Aorta (tissue), 5 donors: ENCODE results near the gene WFDC9. TPM values are rescaled to one million over a fixed set of nuclear protein-coding genes. Genes with fewer than 3 reads are reported as not detected.
"Not testable (repeated sequence)": the region's sequence is repeated elsewhere in the genome, so short reads cannot be mapped to it uniquely, and the experiment has no call there.

Experiments
- ATAC-seq: fragments of 200-7000 bp; cut with Tn5 transposase; one replicate; pipeline ENCODE4 v1.9.1; 2022; ENCODE audit warnings: moderate library complexity; ENCODE audit not compliant: low FRiP score
- DNase-seq, 2 donors: peaks; one replicate each; pipeline ENCODE4 v3.0.0-alpha.2; 2020
- H3K27ac ChIP-seq, 2 donors: one replicate each; pipeline ENCODE4 v1.5.1; 2013; ENCODE audit warnings: low read length in 2 of 2, mild to moderate bottlenecking in 2 of 2, moderate library complexity in 2 of 2, control low read depth in 1 of 2, inconsistent platforms in 1 of 2, low read depth in 1 of 2
- H3K27me3 ChIP-seq, 2 donors: one replicate each; pipeline ENCODE4 v1.6.1; 2013; ENCODE audit warnings: control low read depth in 1 of 2, low read length in 1 of 2, mild to moderate bottlenecking in 1 of 2, moderate library complexity in 1 of 2; ENCODE audit not compliant: insufficient read depth in 2 of 2, control insufficient read depth in 1 of 2
- H3K36me3 ChIP-seq, 2 donors: one replicate each; pipeline ENCODE4 v1.6.1; 2013; ENCODE audit warnings: control low read depth in 1 of 2, low read length in 1 of 2, mild to moderate bottlenecking in 1 of 2; ENCODE audit not compliant: insufficient read depth in 2 of 2, control insufficient read depth in 1 of 2
- H3K4me1 ChIP-seq, 2 donors: one replicate each; pipeline ENCODE4 v1.6.1; 2013; ENCODE audit warnings: low read length in 2 of 2, control low read depth in 1 of 2, mild to moderate bottlenecking in 1 of 2, moderate library complexity in 1 of 2; ENCODE audit not compliant: insufficient read depth in 2 of 2, control insufficient read depth in 1 of 2
- H3K4me3 ChIP-seq, 2 donors: one replicate each; pipeline ENCODE4 v1.5.1; 2013; ENCODE audit warnings: low read length in 2 of 2, control low read depth in 1 of 2, mild to moderate bottlenecking in 1 of 2
- H3K9me3 ChIP-seq: one replicate; pipeline ENCODE4 v1.6.1; 2013; ENCODE audit warnings: mild to moderate bottlenecking, low read length; ENCODE audit not compliant: control insufficient read depth
- WGBS, 2 donors: extraction: QIAGEN DNeasy Blood & Tissue Kit; methylation state at CpG; one replicate each; pipeline ENCODE4 v1.1.7; 2013; 5-methylcytosine and 5-hydroxymethylcytosine counted together
- intact Hi-C, 2 donors: fragments of 100-400 bp; cut with DNase I; formaldehyde crosslinking; loops; one replicate each; pipeline versions ENCODE4 v1.14.2 to v1.15.0; 2022
- polyA plus RNA-seq, 2 donors: library from polyadenylated mRNA; stranded (reverse); fragments of 200-250 nt; gene quantifications; one replicate each; pipeline ENCODE4 v1.2.3, GENCODE V29; 2013
- total RNA-seq, 2 donors: library from RNA; stranded (reverse); fragmentation: NEBNext Ultra II Directional; extraction: Animal tissue kit (Norgen Biotek cat#: 25700); gene quantifications; one replicate each; pipeline ENCODE4 v1.2.1, GENCODE V29; 2021
- donor health status: healthy with polysubstance abuse.
- donor health status: Bipolar disorder and iron deficiency.
- donor health status: DM: no; HTN: no; CAD: no.
- donor health status: DM: no; HTN: no; CAD: no.
- donor health status: DM: yes; HTN: yes; CAD: no.

Gene WFDC9
- total and polyA plus RNA-seq, 4 donors = not detected

DNA sequence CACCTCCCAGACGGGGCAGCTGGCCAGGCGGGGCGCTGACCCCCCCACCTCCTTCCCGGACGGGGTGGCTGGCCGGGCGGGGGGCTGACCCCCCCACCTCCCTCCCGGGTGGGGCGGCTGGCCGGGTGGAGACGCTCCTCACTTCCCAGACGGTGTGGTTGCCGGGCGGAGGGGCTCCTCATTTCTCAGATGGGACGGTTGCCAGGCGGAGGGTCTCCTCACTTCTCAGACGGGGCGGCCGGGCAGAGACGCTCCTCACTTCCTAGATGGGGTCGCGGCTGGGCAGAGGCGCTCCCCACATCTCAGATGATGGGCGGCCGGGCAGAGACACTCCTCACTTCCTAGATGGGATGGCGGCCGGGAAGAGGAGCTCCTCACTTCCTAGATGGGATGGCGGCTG lies 14.8 kb upstream of the WFDC9 start:
- H3K27ac ChIP-seq, DNase-seq, ATAC-seq, H3K36me3 ChIP-seq, H3K4me1 ChIP-seq, H3K27me3 ChIP-seq, H3K9me3 ChIP-seq, intact Hi-C loops, H3K4me3 ChIP-seq: not testable (repeated sequence)
- 89 to 91% methylated on average over 18 to 28 of the region's 28 CpGs for WGBS, 2 donors

DNA sequence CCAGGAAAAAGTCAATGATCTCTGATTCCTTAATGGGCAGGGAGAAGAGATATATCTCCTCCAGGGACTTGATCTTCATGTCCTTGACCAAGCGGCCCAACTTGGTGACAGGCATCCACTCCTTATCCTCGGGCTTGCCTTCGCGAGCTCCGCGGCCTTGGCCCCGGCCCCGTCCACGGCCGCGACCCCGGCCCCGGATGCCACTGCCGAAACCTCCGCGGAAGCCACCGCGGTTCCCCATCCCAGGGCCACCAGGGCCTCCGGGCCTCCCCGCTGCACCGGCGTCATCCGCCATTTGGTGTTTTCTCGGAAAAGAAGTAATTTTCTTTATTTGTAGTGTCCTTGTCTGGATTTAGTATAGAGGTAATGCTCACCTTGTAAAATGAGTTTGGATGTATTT lies 10.0 kb upstream of the WFDC9 start:
- H3K27me3 ChIP-seq, H3K27ac ChIP-seq, ATAC-seq, H3K4me1 ChIP-seq, H3K4me3 ChIP-seq, H3K9me3 ChIP-seq, intact Hi-C loops, DNase-seq, H3K36me3 ChIP-seq: not testable (repeated sequence)
- 92 to 95% methylated on average over 21 to 24 of the region's 24 CpGs for WGBS, 2 donors

DNA sequence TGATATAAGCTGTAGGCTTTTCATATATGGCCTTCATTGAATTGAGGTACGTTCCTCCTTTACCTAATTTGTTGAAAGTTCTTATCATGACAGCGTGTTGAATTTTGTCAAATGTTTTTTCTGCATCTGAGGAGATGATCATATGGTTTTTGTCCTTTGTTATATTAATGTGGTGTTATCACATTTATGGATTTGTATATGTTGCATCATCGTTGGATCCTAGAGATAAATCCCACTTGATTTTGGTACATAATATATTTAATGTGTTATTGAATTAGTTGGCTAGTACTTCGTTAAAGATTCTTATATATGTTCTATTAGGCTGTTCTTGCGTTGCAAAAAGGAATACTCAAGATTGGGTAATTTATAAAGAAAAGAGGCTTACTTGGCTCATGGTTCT lies 8.6 kb upstream of the WFDC9 start:
- 83 to 84% methylated on average over 5 of the region's 5 CpGs for WGBS, 2 donors
- no peak for ATAC-seq
- Histone ChIP-seq H3K27ac (no peak overlapping the region), H3K27me3 (no peaks in the 10 kb centered on the region), H3K9me3 (peaks cover 1% of the 10 kb centered on the region), H3K4me3 (no peak overlapping the region), H3K36me3 (no peaks in the 10 kb centered on the region), H3K4me1 (no peaks in the 10 kb centered on the region)
- intact Hi-C loops = no loop called here
- DNase-seq = no peak

DNA sequence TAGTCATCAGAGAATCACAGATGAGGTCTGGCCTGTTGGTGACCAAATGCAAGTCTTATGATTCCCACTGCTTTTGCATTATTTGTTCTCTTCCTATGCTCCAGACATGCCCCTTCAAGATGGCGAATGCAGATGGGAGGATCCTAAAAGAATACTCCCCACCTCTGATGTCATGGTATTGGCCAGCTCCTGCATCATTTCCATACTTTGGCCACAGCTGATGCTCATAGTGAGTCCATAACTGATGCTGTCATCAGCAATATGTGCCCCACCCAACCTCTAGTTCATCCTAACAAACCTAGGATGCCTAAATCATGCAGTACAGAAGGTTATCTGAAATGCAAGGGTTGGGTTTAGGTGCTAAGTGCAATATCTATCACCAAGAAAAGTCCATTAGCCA lies 5.4 kb upstream of the WFDC9 start:
- WGBS, 2 donors = 78 to 81% methylated on average over 1 of the region's 1 CpG
- ATAC-seq (no peak), DNase-seq (no peak)
- H3K27me3 ChIP-seq = no peaks in the 10 kb centered on the region
- intact Hi-C loops = no loop called here
- peaks cover 1% of the 10 kb centered on the region for H3K9me3 ChIP-seq
- H3K4me1 ChIP-seq = no peaks in the 10 kb centered on the region
- H3K36me3 ChIP-seq = no peaks in the 10 kb centered on the region
- no peak overlapping the region for H3K27ac ChIP-seq
- no peak overlapping the region for H3K4me3 ChIP-seq

DNA sequence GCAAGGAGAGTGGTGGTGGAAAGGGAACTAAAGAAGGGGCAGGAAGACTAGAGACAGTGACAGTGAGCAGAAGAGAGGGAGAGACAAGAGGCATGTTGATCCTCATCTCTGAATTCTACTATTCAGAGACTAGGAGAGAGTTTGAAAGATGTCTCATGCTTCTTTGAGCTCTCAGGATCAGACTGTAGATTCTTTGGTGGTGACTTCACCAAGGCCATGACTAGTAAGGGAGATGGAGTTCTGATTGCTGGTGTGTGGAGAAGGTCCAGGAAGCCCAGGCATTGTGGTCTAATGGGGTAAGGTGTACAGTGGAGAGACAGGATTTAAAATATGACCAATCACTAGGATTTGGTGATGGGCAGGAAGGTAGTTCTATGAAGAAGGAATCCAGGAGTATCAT lies 713 bp downstream of the WFDC9 start:
- no peak for ATAC-seq

DNA sequence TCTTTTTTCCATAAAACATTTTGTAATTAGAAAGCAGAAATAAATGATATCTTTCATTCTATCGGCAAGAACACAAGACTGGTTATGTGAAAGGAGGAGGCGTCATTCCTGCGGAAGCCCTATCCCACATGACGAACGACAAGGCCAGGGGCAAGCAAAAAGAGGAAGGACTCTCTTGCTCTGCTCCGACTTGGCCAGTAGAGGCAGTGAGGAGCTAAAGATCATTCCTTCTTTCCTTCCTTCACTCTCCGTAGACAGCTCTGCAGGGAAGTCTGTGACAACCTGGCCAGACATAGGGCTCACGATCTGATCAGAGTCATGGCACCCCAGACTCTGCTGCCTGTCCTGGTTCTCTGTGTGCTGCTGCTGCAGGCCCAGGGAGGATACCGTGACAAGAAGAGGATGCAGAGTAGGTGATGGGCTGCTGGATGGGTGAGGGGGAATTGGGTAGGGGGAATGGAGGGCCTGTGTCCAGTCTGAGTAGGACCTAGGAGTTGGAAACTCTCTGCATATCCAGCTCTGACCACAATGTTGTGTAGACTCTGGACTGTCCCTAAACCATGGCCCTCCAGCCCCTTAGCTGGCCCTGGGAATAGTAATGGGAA lies 1.5 kb downstream of the WFDC9 start, which contains the start of gene WFDC10A:
TSS of gene WFDC10A (plus strand) at position 244 of the 605 bp plus-strand sequence. CDS start at position 319, 75 bp downstream.
- 9% methylated on average over 9 of the region's 9 CpGs for whole genome bisulfite sequencing, 2 donors
- H3K4me3 ChIP-seq = no peak within 1 kb of the TSS
- no peak within 1 kb of the TSS for H3K27ac ChIP-seq
- intact Hi-C loops = no loop called here
- no peaks in the 10 kb centered on the region for H3K36me3 ChIP-seq
- ATAC-seq (peak; percentile 66), DNase-seq (peak in 1 of 2 donors; percentile 64)
- no peaks in the 10 kb centered on the region for H3K9me3 ChIP-seq
- no peaks in the 10 kb centered on the region for H3K4me1 ChIP-seq
- no peaks in the 10 kb centered on the region for H3K27me3 ChIP-seq

More for the DNA sequence above, 713 bp downstream of the WFDC9 start:
- Histone ChIP-seq H3K27ac (no peak overlapping the region), H3K9me3 (no peaks in the 10 kb centered on the region), H3K27me3 (no peaks in the 10 kb centered on the region), H3K36me3 (no peaks in the 10 kb centered on the region), H3K4me3 (no peak overlapping the region), H3K4me1 (no peaks in the 10 kb centered on the region)
- intact Hi-C loops = no loop called here
- DNase-seq = no peak

DNA sequence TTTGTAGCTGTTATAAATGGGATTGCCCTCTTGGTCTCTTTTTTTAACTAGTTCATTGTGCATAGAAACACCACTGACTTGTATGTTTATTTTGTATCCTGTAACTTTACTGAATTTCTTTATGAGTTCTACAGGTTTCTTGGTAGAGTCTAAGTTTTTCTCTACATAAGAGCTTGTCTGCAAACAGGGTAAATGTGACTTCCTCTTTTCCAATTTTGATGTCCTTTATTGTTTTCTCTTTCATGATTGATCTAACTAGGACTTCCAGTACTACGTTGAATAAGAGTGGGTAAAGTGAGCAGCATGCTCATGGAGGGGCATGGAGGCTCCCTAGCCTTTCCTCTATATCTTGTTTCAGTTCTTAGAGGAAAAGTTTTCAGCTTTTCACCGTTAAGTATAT lies 4.5 kb downstream of the WFDC9 start:
- Histone ChIP-seq H3K27me3 (no peaks in the 10 kb centered on the region), H3K4me1 (no peaks in the 10 kb centered on the region), H3K36me3 (no peaks in the 10 kb centered on the region), H3K9me3 (no peaks in the 10 kb centered on the region), H3K4me3 (no peak overlapping the region), H3K27ac (no peak overlapping the region)
- no peak for DNase-seq
- intact Hi-C loops = no loop called here
- WGBS, 2 donors = 68% methylated on average over 2 of the region's 2 CpGs
- no peak for ATAC-seq

DNA sequence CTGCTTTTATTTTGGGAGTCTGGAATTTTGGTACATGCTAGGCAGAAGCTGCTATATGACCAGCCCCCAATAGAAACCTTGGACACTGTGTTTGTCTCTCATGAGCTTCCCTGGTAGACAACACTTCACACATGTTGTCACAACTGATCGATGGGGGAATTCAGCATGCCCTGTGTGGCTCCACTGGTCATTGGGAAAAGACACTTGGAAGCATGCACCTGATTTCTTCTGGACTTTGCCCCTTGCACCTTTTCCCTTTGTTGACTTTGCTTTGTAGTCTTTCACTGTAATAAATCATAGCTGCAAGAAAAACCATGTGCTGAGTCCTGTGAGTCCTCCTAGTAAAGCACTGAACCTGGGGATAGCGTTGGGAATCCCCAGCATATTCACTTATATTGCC lies 9.5 kb downstream of the WFDC9 start:
- no peak overlapping the region for H3K4me3 ChIP-seq
- intact Hi-C loops = no loop called here
- DNase-seq = no peak
- H3K9me3 ChIP-seq = no peaks in the 10 kb centered on the region
- H3K4me1 ChIP-seq = no peaks in the 10 kb centered on the region
- no peak for ATAC-seq
- 78 to 80% methylated on average over 2 of the region's 2 CpGs for WGBS, 2 donors
- no peaks in the 10 kb centered on the region for H3K27me3 ChIP-seq
- no peak overlapping the region for H3K27ac ChIP-seq
- H3K36me3 ChIP-seq = no peaks in the 10 kb centered on the region

DNA sequence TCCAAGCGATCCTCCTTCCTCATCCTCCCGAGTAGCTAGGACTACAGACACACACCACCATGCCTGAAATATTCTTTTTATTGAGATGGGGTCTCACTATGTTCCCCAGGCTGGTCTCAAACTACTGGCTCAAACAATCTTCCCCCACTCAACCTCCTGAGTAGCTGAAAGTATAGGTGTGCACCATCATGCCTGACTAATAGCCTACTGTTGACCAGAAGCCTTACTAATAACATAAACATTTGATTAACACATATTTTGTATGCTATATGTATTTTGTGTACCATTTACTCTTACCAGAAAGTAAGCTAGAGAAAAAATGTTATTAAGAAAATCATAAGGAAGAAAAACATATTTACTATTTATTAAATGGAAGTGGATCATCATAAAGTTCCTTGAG lies 13.5 kb downstream of the WFDC9 start:
- Histone ChIP-seq H3K27me3 (peaks cover 0 to 2% of the 10 kb centered on the region in 2 donors), H3K36me3 (no peaks in the 10 kb centered on the region), H3K4me3 (no peak overlapping the region), H3K27ac (no peak overlapping the region), H3K4me1 (no peaks in the 10 kb centered on the region), H3K9me3 (no peaks in the 10 kb centered on the region)
- ATAC-seq (no peak), DNase-seq (no peak)
- intact Hi-C loops = no loop called here
- 88 to 93% methylated on average over 2 of the region's 2 CpGs for WGBS, 2 donors
